AG20443 (cell line): Measurements from ENCODE around the gene SMOC2.

Source experiments
- DNase-seq: peaks from one replicate; pipeline ENCODE4 v3.0.0; 2012; ENCODE audit warnings: low spot score, mixed read lengths

Gene SMOC2

DNA sequence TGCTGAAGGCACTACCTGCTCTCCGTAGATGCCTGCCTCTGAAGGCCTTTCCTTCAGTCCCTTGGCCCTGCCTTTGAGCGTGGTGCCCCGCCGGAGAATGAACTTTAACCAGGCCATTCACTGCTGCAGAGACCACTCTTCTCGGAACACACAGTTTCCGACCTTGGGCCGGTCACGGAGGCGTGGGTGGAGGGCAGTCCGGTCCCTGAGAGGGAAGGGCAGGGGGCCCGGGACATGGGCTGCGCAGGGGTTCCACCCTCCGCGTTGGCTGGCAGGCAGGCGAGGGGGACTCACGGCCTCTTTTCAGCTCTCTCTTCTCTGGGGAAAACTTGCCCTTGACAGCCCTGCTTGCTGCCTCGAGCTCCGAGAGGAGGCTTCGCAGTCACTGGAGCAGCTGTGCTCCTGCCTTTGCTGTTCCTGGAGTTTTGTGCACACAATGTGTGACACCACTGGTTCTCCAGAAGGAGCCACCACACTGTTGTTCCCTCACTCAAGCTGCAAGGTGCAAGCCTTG lies 187.8 kb downstream of the SMOC2 start:
- DNase-seq = no peak

- no peak for DNase-seq
Measured at GRCh38 chr6:168631564-168631963, 190.6 kb downstream of the SMOC2 start.

DNA sequence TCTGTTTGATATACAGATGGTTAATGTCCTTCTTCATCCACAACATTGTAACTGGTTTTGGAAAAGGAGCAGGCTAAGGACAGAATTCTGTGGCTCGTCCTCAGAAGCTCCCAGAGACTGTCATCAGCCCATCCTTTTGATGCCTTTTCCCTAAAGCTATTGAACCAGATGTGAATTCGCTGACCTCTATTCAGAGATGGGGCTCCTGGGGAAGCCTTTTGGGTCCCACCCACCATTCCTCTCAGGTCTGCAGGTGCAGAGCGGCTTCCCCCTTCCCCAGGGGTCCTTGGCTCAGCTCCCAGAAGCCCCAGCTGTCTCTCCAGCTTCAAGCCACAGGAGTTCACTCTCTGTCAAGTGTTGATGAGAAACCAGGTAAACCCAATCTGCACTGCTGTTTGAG lies 191.7 kb downstream of the SMOC2 start:
- DNase-seq = no peak

DNA sequence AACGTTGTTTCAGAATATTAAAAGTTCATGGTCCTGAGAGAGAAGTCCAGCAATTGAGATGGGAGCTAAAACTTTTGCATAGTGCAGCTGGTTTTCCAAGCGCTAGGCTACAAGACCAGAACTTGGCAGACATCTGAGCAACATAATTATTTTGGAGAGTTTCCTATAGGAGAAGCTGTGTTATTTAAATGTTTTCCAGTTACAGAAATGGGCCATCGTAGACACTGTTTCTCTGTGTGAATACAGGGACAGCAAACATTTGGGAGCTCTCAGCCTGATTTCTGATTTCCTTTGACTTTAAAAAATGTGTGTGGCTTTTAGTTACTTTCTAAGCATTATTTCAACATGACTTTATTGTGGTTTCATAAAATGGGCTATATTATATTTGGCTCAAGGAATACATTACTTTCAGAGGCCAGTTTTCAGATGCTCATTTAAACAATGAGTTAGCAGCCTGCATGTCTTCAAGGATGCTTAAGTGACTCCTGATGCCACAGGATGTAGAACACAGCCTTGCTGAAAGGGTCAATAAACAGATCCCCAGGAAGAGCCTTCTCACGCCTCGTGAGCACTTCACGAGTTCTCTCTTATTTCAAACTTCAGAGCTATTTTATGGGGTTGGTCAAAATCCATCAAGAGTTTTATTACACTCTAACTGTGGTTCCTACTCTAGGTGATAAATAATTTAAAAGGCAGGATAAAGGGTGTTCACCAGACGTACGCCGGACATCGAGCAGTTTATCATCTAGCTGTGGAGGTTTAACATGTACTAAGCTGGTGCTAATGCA lies 193.8 kb downstream of the SMOC2 start:
- no peak for DNase-seq

DNA sequence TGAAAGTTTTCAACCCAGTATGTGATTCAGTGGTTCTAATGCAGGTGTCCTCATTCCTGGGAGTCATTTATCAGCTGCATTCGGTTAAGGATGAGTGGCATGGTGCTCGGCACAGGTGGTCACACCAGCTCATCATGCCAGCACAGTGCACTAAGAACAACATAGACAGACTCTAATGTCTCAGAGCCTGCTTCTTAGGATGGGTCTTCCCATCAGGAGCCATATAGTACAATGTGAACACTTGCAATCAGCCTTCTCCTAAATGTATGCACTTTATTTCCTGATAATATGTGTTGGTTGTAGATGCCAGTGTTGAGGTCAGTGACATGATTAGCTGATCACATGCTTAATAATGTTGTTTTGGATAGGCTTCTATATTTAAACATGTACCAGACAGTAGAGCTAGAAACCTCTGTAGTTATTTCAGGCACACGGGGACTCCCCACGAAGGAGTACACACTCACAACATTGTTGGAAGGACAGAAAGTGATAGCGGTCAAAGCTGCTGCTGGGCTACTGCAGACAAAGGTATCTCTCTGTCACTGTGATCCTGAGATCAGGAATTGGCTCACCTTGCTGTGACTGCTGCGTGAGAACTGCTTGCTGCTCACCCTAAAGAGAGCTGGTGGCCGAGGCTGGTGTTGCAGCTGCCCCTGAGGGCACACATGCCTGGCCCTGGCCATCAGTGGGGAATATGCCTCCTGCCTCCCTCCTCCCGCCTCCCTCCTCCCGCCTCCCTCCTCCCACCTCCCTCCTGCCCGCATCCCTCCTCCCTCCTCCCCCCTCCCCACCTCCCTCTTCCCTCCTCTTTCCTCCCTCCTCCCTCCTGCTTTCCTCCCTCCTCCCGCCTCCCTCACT lies 195.4 kb downstream of the SMOC2 start:
- no peak for DNase-seq

DNA sequence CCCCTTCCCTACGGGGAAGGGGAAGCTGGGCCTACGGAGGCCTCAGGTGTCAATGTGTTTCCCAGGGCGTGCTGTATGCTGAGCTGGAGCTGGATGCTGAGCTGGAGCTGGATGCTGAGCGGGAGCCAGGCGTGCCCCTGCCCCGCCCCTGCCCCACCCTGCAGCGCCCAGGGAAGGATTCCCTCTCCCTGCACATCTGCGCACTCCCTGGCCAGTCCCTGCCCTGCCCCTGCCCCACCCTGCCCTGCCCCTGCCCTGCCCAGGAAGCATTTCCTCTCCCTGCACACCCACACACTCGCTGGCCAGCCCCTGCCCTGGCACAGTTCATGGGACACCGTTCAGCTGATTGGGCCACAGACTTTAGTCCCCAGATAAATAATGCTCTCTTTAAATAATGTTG lies 196.8 kb downstream of the SMOC2 start:
- no peak for DNase-seq

DNA sequence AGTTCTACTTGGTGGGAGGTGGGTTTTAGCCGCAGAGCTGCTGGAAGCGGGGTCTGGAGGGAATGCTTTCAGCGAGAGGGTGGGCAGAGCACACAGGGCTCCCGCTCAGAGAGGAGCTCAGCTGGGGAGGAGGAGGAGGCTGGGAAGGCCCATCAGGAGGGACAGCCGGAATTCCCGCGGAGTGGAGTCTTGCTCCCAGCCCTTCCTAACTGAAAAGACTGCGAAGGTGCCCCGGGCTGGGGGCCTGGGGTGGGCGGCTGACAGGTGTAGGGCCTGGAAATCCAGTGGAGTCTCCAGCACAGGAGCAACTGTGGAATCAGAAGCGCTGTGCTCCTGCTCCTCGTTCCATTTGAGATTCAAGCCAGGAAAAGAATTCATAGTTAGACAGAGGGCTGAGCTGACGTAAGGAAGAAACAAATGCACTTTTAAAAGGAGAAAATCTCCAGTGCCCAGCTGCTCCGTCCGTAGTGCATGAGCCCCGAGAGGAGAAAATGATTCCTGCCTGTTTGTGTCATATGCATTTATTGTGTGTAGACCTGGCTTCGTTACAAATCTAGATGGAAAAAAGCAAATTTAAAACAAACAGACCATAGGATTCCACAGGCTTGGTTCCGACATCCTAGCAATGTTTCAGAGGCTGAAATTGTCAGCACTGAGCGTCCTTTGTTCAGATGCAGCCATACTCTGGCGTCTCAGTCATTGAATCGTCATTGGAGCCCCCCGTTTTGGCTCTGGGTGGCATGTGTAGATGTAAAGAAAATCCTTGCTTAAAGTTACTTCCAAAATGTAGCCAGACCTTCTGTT lies 197.7 kb downstream of the SMOC2 start:
- no peak for DNase-seq

- DNase-seq = no peak
Measured at GRCh38 chr6:168640181-168640580, 199.2 kb downstream of the SMOC2 start.

- DNase-seq = no peak
Measured at GRCh38 chr6:168640768-168641167, 199.8 kb downstream of the SMOC2 start.

GRCh38 chr6:168641446-168641845 lies 200.5 kb downstream of the SMOC2 start:
- DNase-seq = no peak

GRCh38 chr6:168643401-168643800 lies 202.4 kb downstream of the SMOC2 start:
- no peak for DNase-seq

- no peak for DNase-seq
Measured at GRCh38 chr6:168645326-168645725, 204.3 kb downstream of the SMOC2 start.

- no peak for DNase-seq
Measured at GRCh38 chr6:168647271-168647670, 206.3 kb downstream of the SMOC2 start.

DNA sequence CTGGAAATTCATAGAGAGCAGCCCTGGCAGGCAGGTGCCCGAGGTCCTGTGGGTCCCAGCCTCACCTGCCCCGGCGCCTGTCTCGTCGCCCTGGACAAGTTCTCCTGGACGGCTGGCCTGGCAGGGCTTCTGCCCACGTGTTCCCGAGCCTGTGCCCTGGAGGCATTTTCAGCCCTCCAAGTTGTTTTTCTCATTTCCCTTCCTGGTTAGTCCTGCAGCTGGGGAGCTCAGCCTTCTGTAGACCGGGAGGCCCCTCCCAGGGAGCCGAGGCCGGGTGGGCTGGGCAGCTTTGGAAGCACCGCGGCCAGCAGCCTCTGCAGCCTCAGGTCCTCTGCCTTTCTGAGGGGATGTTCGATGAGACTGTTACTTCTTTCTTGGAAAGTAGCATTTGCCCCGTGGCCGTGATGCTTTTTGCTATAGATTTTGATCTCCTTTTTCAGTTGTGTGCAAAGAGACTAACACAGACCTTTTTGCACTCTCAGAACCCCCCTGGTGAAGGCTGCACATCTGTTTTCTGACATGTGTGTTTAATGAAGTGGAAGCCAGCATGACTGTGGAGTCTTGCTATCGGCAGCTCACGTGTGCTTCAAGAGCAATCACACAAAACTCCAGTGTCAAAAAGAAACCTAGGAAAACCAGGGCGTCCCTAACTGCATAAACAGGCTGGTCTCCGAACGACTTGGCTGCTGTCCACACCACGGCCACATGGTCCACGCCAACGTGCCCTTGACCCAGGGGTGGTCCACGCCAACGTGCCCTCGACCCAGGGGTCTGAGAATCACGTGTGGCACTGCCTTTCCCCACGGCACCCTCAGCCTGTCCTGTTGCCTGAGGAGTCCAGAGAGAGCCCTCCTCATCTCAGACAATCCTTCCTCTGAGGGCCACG lies 207.5 kb downstream of the SMOC2 start:
- DNase-seq = no peak

DNA sequence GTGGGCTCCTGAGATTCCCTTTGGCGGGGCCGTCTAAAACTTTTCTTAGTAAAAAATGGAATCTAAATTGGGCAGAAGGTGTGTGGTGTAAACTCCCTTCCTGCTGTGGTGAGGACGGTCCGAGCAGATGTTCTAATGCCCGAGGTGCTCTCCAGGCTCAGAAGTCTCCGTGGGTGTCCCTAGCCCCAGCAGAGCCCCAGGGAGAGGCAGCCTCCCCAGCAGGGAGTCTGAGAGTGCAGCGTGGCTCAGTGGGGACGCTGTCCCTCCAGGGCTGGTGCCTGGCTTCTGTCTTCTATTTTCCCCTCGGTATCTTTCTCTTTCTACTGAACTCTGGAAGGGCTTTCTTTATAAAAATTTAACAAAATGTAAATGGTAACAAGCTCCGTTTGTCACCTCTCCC lies 208.2 kb downstream of the SMOC2 start:
- DNase-seq = no peak

GRCh38 chr6:168650671-168651111 lies 209.7 kb downstream of the SMOC2 start:
- DNase-seq = no peak

GRCh38 chr6:168655462-168656152 lies 214.6 kb downstream of the SMOC2 start:
- no peak for DNase-seq

DNA sequence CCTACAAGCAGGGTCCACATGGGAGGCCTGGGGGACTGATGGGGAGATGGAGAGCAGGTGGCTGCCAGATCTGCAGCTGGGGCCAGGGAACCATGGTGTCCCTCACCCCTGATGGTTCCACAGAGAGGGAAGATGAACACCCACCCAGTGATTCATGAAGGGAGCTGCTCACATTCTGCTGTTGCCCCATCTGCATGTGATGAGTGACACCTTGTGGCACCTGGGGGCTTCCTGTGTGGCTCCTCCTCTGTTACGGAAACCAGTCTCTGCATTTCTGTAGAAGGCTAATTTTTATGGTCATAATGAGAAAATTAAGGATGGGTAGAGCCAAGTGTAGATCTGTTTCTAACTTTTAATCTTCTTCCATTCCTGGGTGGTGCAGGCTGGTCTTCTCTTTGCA lies 217.1 kb downstream of the SMOC2 start:
- DNase-seq = no peak

- no peak for DNase-seq
Measured at GRCh38 chr6:168660400-168660945, 219.5 kb downstream of the SMOC2 start.

GRCh38 chr6:168662301-168662936 lies 221.4 kb downstream of the SMOC2 start:
- no peak for DNase-seq
